HG03045 (cell line): Measurements from ENCODE around the gene DNAJB11.

ENCODE experiments used
- ATAC-seq: cut with Tn5 transposase; IDR thresholded peaks from one replicate; pipeline ENCODE4 v1.9.1; 2021; ENCODE audit warnings: mild to moderate bottlenecking, moderate library complexity; ENCODE audit not compliant: unreplicated experiment

DNAJB11 gene

DNA sequence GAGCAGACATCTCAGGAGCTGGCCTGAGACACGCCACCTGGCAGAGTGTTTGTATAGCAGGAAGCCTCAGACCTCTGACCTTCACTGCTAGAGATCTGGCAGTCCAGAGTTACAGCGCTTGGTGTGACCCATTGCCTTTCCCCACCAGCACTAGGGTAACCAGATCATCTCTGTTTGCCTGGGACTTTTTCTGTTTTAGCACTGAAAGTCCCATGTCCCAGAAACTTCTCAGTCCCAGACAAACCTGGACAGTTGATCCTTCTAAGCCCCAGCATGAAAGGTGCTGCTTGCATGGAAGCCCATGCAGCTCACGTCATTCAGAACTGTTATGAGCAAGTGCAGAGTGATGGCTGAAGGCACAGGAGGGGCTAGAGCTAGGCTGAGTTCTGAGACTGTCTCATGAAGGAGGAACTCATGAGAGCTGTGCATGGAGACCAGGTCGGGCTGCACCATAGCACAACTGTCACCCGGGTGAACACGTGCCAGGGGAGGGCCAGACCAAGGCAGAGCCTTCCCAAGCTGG lies 24.1 kb downstream of the DNAJB11 start:
- no peak for ATAC-seq

DNA sequence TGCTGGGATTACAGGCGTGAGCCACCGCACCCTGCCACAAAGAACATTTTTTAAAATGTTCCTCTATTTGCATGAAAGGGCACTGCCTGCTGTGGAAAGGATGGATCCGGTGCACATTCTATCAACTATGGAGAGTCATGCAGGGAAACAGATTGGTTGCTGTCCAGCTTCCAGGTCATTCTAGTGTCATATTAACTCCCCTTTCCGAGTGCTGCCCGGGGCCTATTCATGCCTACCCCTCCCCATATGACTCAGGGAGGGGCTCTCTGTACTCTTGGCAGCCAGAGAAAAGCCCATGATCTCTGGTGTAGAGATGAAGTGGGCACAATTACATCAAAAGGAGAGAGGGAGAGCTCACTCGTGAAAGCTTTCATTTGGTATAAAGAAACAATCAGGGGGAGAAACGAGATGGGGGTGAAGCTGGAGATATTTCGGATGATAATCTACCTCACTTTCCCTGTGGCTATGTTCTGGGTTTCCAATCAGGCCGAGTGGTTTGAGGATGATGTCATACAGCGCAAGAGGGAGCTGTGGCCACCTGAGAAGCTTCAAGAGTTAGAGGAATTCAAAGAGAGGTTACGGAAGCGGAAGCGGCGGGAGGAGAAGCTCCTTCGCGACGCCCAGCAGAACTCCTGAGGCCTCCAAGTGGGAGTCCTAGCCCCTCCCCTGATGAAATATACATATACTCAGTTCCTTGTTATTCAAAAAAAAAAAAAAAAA lies 26.2 kb downstream of the DNAJB11 start:
- ATAC-seq = no peak

DNA sequence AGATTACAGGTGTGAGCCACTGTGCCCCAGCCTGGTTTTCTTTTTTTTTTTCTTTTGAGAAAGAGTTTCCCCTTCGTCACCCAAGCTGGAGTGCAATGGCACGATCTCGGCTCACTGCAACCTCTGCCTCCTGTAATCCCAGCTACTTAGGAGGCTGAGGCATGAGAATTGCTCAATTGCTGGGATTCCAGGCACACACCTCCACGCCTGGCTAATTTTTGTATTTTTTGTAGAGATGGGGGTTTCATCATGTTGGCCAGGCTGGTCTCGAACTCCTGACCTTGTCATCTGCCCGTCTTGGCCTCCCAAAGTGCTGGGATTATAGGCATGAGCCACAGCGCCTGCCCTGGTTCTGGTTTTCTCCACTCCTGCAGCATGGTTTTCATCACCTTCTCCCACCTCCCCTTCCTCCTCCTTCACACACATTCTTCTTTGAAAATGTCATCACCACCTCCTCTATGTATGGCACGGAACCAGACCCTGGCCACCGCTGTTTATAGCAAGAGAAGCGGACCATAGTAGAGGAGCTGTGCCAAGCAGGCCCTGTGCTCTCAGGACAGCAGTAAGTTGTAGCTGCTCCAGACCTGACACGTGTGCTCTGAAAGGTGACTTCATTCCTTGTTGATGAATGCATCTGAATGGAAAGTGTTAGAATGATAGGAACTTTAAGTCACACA lies 27.7 kb downstream of the DNAJB11 start:
- ATAC-seq = no peak

DNA sequence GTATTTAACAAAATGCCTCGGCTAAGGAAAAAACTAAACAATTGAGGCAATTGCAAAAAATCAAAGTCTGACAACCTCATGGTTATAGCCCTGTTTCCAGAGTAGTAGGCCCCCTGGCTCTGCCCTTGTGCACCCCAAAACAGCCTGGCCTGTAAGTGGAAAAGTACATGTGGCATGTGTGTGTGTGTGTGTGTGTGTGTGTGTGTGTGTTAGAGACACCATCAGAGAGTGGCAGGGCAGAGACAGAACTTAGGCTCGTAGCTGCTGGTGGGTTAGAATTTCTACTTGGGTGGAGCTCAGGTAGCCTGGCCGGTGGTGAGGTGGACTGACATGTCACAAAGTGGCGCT lies 28.2 kb downstream of the DNAJB11 start:
- no peak for ATAC-seq

DNA sequence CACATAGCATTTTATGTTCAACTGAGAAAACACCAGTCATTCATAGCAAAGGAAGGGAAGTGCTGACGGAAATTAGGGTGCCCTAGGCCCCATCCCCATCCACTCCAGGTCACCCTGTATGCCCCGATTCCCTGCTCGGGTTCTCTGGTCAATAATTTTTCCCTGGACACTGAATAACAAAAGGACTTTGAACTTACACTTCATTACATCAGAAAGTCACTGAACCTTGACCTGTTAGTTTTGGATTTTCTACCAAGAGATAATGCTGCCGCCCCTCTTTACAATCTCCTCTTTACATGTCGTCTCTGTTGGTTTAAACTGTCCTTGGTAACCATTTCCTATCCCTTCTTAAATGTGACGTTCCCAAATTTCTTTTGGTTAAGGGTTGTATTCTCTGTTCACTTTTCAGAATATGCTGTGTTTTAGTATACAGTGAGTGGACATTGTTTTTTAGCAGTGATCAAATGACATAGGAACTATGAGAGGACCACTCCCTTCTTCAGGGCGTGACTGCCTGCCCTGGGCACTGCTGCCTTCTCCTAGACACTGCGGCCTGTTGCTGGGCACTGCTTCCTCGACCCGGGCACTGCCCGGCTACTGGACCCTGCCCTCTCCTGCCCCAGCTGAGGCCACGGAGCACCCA lies 28.7 kb downstream of the DNAJB11 start:
- ATAC-seq = no peak

DNA sequence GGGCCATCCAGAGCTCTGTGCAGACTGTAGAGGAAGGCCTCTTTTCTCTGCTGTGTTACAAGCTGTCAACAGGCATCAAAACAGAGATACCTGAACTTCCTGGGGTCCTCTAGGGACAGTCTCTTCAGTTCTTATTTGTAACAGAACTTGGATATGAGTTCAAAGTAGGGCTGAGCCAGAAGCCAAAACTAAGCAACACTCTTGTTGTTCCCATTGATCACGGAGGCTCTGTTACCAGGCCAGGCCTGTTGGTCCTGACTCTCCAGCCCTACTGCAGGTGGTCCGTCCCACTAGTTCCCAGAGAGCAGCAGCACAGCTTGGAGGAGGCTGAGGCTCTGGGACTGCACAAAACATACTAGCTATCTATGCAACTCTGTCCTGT lies 29.3 kb downstream of the DNAJB11 start:
- ATAC-seq = no peak

DNA sequence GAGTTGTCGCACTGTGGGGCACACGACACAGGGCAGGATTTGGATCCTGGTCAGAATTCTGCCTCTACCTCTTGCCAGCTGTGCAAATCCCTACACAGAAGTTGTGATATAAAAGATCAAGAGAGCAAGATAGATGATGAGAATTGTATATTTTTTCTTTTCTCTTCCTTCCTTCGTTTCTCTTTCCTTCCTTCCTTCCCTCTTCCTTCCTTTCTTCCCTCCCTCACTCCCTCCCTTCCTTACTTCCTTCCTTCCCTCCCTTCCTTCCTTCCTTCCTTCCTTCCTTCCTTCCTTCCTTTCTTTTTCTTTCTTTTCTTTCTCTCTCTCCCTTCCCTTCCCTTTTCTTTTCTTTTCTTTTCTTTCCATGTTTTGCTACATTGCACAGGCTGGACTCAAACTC lies 30.4 kb downstream of the DNAJB11 start:
- ATAC-seq = no peak

DNA sequence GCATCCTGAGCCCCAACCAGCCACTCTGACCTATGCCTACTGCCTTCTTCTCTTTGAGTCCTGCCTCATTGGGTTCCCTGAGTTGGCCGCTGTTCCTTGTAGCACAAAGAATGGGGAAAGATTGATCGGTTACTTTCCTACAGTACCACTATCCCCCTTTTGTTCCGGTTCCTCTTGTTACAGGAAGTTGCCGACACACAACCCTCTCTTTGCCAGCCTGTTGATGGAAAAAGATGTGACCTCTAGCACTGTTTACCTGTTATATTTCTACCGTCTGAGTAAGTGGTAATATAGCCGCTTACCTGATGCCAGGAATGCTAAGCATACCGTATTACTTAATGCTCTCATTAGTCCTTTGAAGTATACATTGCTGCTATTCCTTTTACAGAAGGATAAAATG lies 32.6 kb downstream of the DNAJB11 start:
- no peak for ATAC-seq

DNA sequence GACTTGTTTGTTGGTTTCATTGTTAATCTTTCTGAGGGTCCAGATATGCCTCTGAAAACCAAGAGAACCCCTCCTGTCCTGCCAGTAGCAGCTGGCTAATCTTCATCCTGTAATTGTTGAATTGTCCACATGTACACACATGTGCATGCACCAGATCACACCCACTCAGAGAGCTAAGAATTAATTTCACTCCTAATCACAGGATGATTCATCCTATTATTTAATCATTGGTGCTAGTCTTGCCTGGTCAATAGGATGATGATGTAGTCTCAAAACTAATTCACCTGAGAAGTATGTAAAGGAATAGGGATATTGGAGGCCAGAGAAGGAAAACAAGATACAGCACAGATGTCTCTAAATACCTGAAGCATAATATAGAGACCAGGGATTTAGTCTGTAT lies 34.6 kb downstream of the DNAJB11 start:
- no peak for ATAC-seq

DNA sequence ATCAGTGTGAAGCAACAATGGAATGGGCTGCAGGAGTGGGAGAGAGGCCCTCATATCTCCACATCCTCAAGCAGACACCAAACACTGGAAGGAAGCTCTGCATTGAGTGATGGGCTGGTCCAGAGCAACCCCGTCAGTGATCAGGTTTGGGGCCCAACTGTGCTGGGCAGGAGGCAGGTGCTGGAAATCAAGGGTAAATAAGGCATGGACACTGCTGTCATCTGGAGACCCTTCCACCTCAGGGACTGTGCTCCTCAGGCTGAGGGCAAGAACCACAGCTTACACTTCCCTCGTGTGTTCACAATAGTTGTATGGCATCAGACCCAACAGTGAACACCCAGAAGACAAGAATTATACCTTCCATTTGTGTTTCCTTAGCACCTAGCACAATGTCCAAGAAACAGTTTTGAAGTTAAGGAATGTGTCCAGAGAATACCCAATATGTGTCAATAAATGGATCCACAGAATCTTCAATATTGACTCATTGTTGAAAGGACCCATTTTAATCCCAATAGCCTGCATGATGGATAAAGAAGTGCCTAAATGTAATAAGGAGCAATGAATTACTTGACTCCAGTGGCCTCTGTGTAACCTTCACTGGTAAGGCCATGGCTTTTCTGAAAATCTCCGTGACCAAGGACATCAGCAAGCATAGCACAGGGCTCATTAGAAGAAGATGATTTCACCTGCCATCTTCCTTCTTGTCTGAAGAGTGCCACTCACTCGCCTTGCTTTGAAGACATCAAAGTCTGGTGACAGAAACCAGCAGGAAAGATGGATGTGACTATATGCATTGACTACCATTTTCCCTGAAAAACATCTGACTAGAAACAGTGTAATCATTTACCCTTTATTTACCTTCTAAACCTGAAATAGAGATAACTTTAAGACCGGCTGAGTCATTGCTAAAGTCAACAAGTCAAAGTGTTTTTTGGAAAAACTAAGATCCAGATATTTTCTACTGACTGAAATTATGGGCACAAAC lies 35.3 kb downstream of the DNAJB11 start:
- ATAC-seq = no peak

DNA sequence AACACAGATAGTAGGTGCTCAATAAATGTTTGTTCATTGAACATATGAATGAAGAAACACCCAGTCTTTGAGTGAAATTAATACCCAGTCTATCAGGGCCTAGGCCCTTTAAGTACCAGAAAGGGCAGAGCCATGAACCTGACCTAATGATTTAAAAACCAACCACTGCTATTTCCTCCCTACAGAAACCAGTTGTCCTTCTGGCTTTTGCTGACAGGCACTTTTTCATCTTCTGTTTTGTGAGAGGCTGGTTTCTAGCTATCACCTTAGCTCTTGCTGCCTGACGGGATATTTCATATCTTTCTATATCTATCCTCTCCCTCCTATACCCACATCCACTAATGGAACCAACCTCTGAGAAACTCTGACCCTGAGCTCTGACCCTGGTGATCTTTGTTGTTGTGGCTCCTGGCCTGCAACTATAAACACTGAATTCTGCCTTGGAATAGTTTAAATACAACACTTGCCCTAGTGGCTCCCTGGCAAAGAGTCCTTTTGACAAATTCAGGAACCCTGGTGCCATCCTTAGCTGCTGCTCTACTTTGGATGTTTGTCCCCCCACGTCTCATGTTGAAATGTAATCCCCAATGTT lies 38.2 kb downstream of the DNAJB11 start:
- ATAC-seq = no peak

DNA sequence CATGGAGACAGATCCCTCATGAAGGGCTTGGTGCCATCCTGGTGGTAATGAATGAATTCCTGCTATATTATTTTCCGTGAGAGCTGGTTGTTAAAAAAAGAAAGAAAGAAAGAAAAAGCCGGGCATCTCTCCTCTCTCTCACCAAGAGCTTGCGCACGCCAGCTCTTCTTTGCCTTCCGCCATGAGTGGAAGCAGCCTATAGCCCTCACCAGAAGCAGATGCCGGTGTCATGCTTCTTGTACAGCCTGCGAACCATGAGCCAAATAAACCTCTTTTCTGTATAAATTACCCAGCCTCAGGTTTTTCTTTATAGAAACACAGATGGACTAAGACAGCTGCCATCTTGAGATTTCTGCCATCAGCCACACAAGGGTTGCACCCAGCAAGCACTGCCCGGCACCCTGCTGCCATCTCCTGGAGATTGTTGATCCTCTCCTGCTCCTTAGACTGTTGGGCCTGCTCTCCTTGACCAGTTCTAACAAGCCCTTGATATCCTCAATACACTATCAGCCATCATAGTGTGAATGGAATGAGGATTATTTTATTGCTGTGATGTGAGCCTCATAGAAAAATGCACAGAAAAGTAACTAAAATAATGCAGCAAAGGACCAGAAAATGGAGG lies 38.8 kb downstream of the DNAJB11 start:
- ATAC-seq = no peak

DNA sequence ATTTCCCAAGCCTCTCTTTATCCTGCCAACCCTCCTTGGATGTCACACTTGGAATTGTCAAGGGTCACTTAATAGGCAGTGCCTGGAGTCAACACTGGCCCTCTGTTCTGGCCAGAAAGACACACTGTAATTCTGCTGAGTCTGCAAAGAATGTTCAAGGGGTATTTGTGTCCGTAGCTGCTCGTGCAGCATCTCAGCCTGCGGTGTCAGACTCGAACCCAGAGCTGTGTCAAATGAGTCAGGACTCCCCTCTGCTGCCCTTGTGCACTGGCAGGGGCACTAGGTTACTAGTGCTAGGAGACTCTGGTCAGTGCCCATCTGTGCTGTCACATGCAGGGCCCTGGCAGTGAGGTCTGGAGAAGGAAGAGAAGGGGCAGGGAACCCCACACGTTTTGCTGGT lies 41.5 kb downstream of the DNAJB11 start:
- no peak for ATAC-seq

DNA sequence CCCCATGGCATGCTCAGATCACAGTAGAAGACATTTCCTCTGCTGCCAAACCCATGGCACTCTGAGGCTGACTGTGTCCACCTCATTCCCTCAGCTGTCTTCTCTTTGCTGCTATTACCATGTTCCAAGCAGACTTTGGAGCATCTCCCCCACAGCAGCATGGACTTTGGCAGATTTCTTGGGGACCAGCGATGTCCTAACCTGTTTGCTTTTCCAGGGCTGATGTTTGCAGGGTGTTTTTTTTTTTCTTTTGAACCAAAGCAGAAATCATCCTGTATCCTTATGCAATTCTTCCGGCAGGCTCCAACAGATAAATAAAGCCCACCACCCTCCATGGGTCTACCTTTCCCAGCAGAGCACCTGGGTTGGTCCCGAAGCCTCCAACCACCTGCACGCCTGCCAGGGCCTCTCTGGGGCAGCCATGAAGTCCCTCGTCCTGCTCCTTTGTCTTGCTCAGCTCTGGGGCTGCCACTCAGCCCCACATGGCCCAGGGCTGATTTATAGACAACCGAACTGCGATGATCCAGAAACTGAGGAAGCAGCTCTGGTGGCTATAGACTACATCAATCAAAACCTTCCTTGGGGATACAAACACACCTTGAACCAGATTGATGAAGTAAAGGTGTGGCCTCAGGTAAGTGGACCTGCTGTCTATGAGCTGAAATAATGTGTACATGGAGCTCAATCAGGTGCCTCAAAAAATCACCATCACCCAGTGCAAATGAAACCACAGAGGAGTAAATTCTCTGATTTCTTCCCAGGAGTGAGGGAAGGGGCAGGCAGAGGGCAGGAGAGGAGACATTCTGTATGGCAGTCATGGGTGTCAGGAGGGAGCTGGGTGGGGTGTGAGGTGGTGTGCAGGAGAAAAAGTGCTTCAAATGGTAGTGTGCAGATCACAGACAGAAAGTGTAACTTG lies 42.5 kb downstream of the DNAJB11 start, which contains the start of gene AHSG:
AHSG (plus strand) TSS at position 340 of the 916 bp plus-strand sequence; CDS start at position 422, 82 bp downstream.
- no peak for ATAC-seq

DNA sequence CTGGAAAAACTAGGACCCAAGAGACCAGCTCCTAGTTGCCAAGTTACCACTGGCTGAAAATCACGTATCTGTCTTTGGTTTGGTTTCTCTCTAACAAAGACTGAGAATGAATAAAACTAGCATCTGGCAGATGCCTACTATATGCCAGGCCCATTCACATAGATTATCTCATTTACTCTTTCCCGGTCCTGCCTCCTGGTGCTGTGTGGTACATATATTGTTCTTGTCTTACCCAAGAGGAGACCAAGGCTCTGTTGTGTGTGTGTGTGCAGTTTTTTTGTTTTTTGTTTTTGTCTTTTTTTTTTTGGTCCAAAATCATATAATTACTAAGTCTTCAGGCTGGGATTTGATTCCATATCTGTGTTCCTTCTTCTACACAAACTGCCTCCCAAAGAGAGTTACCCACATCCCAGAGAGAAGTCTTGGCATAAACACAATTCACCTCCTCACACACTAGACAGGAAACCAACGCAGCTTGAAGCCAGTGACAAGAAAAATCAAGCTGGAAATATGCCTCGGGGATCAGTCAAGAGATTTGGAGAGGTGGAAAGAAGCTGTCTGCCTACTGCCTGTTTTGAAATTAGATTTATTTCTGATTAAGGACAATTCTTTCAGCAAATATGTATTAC lies 43.2 kb downstream of the DNAJB11 start:
- no peak for ATAC-seq

DNA sequence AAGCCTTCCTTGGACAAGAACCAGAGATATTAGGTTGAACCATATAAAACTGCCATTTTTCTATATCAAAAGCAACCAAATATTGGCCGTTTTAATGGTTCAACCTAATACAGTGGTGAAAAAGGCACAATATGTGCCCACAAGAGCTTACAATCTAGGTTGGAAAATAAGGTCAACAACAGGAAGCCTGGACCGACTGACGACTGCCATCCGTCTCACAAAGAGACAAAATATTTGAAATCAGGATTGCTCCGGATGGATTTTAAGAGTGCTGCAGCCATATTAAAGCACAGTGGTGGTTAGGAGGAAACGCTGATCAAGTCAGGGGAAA lies 43.7 kb downstream of the DNAJB11 start:
- ATAC-seq = no peak

DNA sequence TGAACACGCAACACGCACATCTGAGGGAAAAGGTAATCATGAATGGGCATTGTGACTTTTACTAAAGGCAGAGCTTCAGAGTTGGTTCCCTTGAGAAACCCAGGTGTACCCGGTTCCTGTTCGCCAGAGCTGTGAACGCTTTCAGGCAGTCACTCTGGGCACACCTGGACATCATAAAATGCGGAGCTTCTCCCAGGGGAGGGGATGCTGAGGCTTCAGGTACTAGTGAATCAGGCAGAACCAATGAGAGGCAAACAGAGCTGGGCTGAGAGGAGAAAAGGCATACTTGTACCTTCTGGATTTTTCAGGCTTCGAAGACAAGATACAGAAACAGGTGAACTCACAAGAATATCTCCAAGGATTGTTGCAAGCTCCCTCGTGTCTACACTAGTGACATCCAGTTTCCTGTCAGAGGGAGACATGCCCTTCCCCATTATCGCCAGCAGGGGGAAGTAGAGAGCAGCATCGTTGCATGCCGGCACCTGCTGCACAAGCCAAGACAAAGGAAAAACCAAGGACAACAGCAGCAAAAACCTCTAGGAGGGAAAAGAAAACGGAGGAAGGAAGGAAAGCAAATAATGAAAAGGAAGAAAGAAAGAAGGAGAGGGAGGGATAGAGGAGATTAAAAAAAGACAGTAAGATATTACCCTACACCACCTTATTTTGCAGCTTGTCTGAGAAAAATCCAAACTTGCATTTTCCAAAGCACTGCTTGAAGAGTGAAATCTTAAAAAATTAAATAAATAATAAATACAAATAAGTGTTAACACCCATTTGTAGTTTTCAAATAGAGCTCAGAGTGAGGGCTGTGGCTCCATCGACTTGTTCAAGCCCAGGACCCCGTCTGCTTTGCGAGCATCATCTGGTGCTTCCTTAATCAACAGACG lies 44.3 kb downstream of the DNAJB11 start:
- ATAC-seq = no peak

DNA sequence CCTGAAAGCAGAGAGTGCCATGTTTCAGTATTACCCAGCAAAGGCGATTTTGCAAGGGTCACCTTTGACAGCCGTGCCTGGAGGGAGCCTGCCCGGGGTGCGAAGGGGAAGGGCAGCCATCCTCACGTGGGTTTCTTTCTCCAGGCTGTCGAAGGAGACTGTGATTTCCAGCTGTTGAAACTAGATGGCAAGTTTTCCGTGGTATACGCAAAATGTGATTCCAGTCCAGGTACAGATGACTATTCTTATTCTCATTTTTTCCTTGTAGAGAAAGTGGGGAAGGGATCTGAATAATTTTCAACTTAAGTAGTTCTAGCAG lies 45.7 kb downstream of the DNAJB11 start:
- ATAC-seq = no peak
